Renal pelvis (tissue), 4 donors: ENCODE measurements around the gene RAB1B. TPM values are rescaled to one million over a fixed set of nuclear protein-coding genes. Genes with fewer than 3 reads are reported as not detected.
A peak's percentile ranks its signal among the peaks of the same experiment; 100 is the strongest.
"Not testable (repeated sequence)": the region's sequence is repeated elsewhere in the genome, so short reads cannot be mapped to it uniquely, and the experiment has no call there.

Experiments
- DNase-seq: peaks from one replicate; pipeline ENCODE4 v3.0.0-alpha.2; 2013
- polyA plus RNA-seq, 3 donors: library from polyadenylated mRNA; unstranded; fragments of 120-200 nt; gene quantifications; one replicate each; pipeline ENCODE4 v1.2.1, GENCODE V29; 2013; ENCODE audit not compliant: insufficient read length in 3 of 3

Gene RAB1B
- polyA plus RNA-seq, 3 donors = 129 to 152 (median 142) TPM

GRCh38 chr11:66317723-66318599 is 49.5 kb downstream of the RAB1B start:
- DNase-seq = peak; percentile 59

GRCh38 chr11:66318600-66318970 is 50.1 kb downstream of the RAB1B start:
- no peak for DNase-seq

- DNase-seq = not testable (repeated sequence)
Measured at GRCh38 chr11:66320289-66320688, 51.9 kb downstream of the RAB1B start.

GRCh38 chr11:66320748-66321147 is 52.3 kb downstream of the RAB1B start:
- not testable (repeated sequence) for DNase-seq

GRCh38 chr11:66321606-66322005 is 53.2 kb downstream of the RAB1B start:
- no peak for DNase-seq

- no peak for DNase-seq
Measured at GRCh38 chr11:66322732-66323427, 54.4 kb downstream of the RAB1B start.

- no peak for DNase-seq
Measured at GRCh38 chr11:66323684-66324083, 55.2 kb downstream of the RAB1B start.

GRCh38 chr11:66324664-66325063 is 56.2 kb downstream of the RAB1B start:
- no peak for DNase-seq

GRCh38 chr11:66325263-66325671 is 56.8 kb downstream of the RAB1B start:
- DNase-seq = no peak

GRCh38 chr11:66326261-66327111 is 58.0 kb downstream of the RAB1B start:
- no peak for DNase-seq

Other genes starting within 250 kb of the RAB1B start
- not detected for gene CATSPER1, start 242.2 kb upstream of the RAB1B start, polyA plus RNA-seq
- gene GAL3ST3, start 219.5 kb upstream of the RAB1B start, polyA plus RNA-seq = 1 to 10 TPM; 5.4 to 6.4 (median 6.1) TPM
- 100 to 1,000 TPM; 229 to 250 (median 238) TPM for gene SF3B2, start 216.3 kb upstream of the RAB1B start, polyA plus RNA-seq
- 10 to 100 TPM; 46.0 to 53.7 (median 49.2) TPM for gene PACS1, start 198.4 kb upstream of the RAB1B start, polyA plus RNA-seq
- 10 to 100 TPM; 26.8 to 29.7 (median 28.7) TPM for gene KLC2, start 10.9 kb upstream of the RAB1B start, polyA plus RNA-seq
- 1 to 10 TPM; 4.3 to 4.4 (median 4.4) TPM for gene CNIH2, start 9.5 kb downstream of the RAB1B start, polyA plus RNA-seq
- 10 to 100 TPM; 57.3 to 65.9 (median 65.3) TPM for gene YIF1A, start 20.5 kb downstream of the RAB1B start, polyA plus RNA-seq
- under 1 TPM in 1 of 3 donors, not detected in 2; 0.13 TPM for gene TMEM151A, start 23.3 kb downstream of the RAB1B start, polyA plus RNA-seq
- 10 to 100 TPM; 54.2 to 97.9 (median 70.3) TPM for gene CD248, start 48.4 kb downstream of the RAB1B start, polyA plus RNA-seq
- 1 to 10 TPM; 2.4 to 3.5 (median 3.0) TPM for gene RIN1, start 67.8 kb downstream of the RAB1B start, polyA plus RNA-seq
- 10 to 100 TPM; 36.3 to 39.3 (median 38.6) TPM for gene BRMS1, start 76.5 kb downstream of the RAB1B start, polyA plus RNA-seq
- gene B4GAT1, start 79.0 kb downstream of the RAB1B start, polyA plus RNA-seq = 10 to 100 TPM; 52.6 to 58.7 (median 56.2) TPM
- 10 to 100 TPM; 22.9 to 27.8 (median 26.7) TPM for gene SLC29A2, start 103.1 kb downstream of the RAB1B start, polyA plus RNA-seq
- under 1 TPM; 0.10 to 0.35 (median 0.13) TPM for gene NPAS4, start 152.4 kb downstream of the RAB1B start, polyA plus RNA-seq
- gene MRPL11, start 170.2 kb downstream of the RAB1B start, polyA plus RNA-seq = 10 to 100 TPM; 65.9 to 89.6 (median 85.9) TPM
- 1 to 10 TPM; 5.9 to 7.0 (median 6.2) TPM for gene PELI3, start 198.3 kb downstream of the RAB1B start, polyA plus RNA-seq
- gene DPP3, start 211.8 kb downstream of the RAB1B start, polyA plus RNA-seq = 10 to 100 TPM; 26.2 to 29.4 (median 27.5) TPM
- gene BBS1, start 242.0 kb downstream of the RAB1B start, polyA plus RNA-seq = 100 to 1,000 TPM in 1 of 3 donors, 10 to 100 TPM in 2; 69.6 to 103 (median 93.6) TPM